Measurements from ENCODE around the gene AGO3. TPM values are rescaled to one million over a fixed set of nuclear protein-coding genes. Genes with fewer than 3 reads are reported as not detected.
"Not testable (repeated sequence)": the region's sequence is repeated elsewhere in the genome, so short reads cannot be mapped to it uniquely, and the experiment has no call there.

AGO3 gene
- total and polyA plus RNA-seq, 7 donors = 2.2 to 17.6 (median 10.4) TPM

GRCh38 chr1:35968396-35968795 lies 37.5 kb downstream of the AGO3 start:
- H3K36me3 ChIP-seq (ENCODE audit: insufficient read depth in 1 of 2, low read depth in 1 of 2) = peaks cover 0 to 30% of the 10 kb centered on the region in 2 donors
- no peak for DNase-seq
- H3K27ac ChIP-seq = no peak overlapping the region
- no peaks in the 10 kb centered on the region for H3K27me3 ChIP-seq (ENCODE audit: insufficient read depth in 3 of 3, low read length in 2 of 3)
- intact Hi-C loops (cut with DNase I) = no loop called here
- no peaks in the 10 kb centered on the region for H3K9me3 ChIP-seq
- TF ChIP-seq CTCF (IDR thresholded peaks at IDR 0.05) = no peak
- H3K4me1 ChIP-seq = no peaks in the 10 kb centered on the region
- ATAC-seq = no peak
- WGBS, 3 donors = 100% methylated on average over 1 of the region's 1 CpG
- H3K4me3 ChIP-seq = no peak overlapping the region

- Histone ChIP-seq H3K27me3 (ENCODE audit: insufficient read depth in 3 of 3, low read length in 2 of 3) (no peaks in the 10 kb centered on the region), H3K4me1 (no peaks in the 10 kb centered on the region), H3K36me3 (ENCODE audit: insufficient read depth in 1 of 2, low read depth in 1 of 2) (peaks cover 0 to 55% of the 10 kb centered on the region in 2 donors), H3K27ac (no peak overlapping the region), H3K4me3 (no peak overlapping the region), H3K9me3 (no peaks in the 10 kb centered on the region)
- DNase-seq (no peak), ATAC-seq (no peak)
- intact Hi-C loops (cut with DNase I) = no loop called here
- WGBS, 3 donors = 95 to 97% (median 96%) methylated on average over 2 of the region's 2 CpGs
- TF ChIP-seq CTCF (IDR thresholded peaks at IDR 0.05) = no peak
These were observed 40.7 kb downstream of the AGO3 start for GRCh38 chr1:35971601-35972000.

- ATAC-seq; H3K4me3 ChIP-seq; H3K4me1 ChIP-seq; DNase-seq; intact Hi-C loops (cut with DNase I); H3K9me3 ChIP-seq; H3K27ac ChIP-seq; H3K27me3 ChIP-seq (ENCODE audit: insufficient read depth in 3 of 3, low read length in 2 of 3): not testable (repeated sequence)
- 92 to 99% (median 94%) methylated on average over 3 of the region's 3 CpGs for WGBS, 3 donors
- H3K36me3 ChIP-seq (ENCODE audit: insufficient read depth in 1 of 2, low read depth in 1 of 2) = peaks cover 0 to 57% of the 10 kb centered on the region in 2 donors
These were observed 41.7 kb downstream of the AGO3 start for GRCh38 chr1:35972631-35973030.

- ATAC-seq (no peak), DNase-seq (no peak)
- H3K36me3 ChIP-seq (ENCODE audit: insufficient read depth in 1 of 2, low read depth in 1 of 2) = peaks cover 0 to 54% of the 10 kb centered on the region in 2 donors
- no peak overlapping the region for H3K27ac ChIP-seq
- no peaks in the 10 kb centered on the region for H3K4me1 ChIP-seq
- intact Hi-C loops (cut with DNase I) = no loop called here
- no peak overlapping the region for H3K4me3 ChIP-seq
- no peaks in the 10 kb centered on the region for H3K9me3 ChIP-seq
- no peak for TF ChIP-seq CTCF (IDR thresholded peaks at IDR 0.05)
- H3K27me3 ChIP-seq (ENCODE audit: insufficient read depth in 3 of 3, low read length in 2 of 3) = no peaks in the 10 kb centered on the region
These were observed 49.2 kb downstream of the AGO3 start for GRCh38 chr1:35980090-35980489.

- H3K4me3 ChIP-seq = no peak overlapping the region
- no peaks in the 10 kb centered on the region for H3K9me3 ChIP-seq
- no peak for TF ChIP-seq CTCF (IDR thresholded peaks at IDR 0.05)
- peaks cover 0 to 48% of the 10 kb centered on the region in 2 donors for H3K36me3 ChIP-seq (ENCODE audit: insufficient read depth in 1 of 2, low read depth in 1 of 2)
- no peak for ATAC-seq
- DNase-seq = no peak
- 94 to 99% (median 97%) methylated on average over 1 of the region's 1 CpG for WGBS, 3 donors
- no peaks in the 10 kb centered on the region for H3K27me3 ChIP-seq (ENCODE audit: insufficient read depth in 3 of 3, low read length in 2 of 3)
- H3K27ac ChIP-seq = no peak overlapping the region
- intact Hi-C loops (cut with DNase I) = no loop called here
- no peaks in the 10 kb centered on the region for H3K4me1 ChIP-seq
These were observed 57.3 kb downstream of the AGO3 start for GRCh38 chr1:35988237-35988636.
